Anterior cingulate cortex (tissue), 58 donors: ENCODE data around the gene REP15.
"Not testable (repeated sequence)": the region's sequence is repeated elsewhere in the genome, so short reads cannot be mapped to it uniquely, and the experiment has no call there.

ENCODE experiments used
- DNase-seq, 58 donors: peaks; one replicate each; lab custom pipeline; 2025; lab: John Stamatoyannopoulos, UW

Gene REP15, protein sequence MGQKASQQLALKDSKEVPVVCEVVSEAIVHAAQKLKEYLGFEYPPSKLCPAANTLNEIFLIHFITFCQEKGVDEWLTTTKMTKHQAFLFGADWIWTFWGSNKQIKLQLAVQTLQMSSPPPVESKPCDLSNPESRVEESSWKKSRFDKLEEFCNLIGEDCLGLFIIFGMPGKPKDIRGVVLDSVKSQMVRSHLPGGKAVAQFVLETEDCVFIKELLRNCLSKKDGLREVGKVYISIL

DNA sequence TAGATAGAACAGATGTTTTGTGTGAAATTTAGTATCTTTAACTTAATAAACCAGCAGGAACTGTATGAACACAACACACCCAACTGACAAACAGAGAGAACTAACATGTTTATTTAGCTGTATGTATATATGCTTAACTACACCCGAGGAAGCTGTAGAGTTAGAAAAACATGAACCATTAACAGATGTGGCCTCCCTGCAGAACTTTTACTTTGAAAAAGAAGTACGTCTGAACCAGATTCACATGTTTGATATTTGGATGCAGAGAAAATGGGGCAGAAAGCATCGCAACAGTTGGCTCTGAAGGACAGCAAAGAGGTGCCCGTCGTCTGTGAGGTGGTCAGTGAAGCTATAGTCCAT lies at the start of gene REP15:
REP15 (plus strand) TSS at position 155 of the 360 bp plus-strand sequence; CDS start at position 271, 116 bp downstream.
- DNase-seq, result no peak

DNA sequence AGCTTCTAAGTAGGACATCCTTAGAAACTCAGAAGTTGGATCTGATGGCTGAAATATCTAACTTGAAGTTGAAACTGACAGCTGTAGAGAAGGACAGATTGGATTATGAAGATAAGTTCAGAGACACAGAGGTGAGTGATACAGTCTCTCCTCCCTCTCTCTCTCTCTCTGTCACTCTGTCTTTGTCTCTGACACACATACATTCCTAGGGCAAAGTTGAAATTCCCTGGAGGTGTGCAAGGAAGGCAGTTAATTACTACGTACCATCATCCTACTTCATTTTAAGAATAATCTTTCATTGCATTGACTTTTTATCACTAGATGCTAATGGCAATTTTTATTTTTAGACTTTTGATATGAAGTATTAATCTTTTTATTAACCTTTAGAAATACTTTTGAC lies 46.2 kb upstream of the REP15 start:
- no peak for DNase-seq

DNA sequence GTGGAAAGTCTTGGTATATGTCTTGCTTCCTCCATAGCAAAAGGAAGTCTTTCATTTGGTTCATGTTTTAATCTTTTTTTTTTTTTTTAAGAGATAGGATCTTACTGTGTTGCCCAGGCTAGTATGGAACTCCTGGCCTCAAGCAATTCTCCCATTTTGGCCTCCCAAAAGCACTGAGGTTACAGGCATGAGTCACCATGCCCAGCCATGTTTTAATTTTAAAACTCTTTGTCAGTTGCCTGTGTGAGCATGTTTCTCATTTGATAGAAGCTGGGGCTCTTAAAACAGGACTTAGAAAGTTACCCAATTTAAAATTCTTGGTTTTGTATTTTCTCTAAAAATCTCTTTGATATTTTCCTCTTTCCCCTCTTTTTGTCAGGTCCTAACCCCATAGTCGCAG lies 45.0 kb upstream of the REP15 start:
- no peak for DNase-seq

DNA sequence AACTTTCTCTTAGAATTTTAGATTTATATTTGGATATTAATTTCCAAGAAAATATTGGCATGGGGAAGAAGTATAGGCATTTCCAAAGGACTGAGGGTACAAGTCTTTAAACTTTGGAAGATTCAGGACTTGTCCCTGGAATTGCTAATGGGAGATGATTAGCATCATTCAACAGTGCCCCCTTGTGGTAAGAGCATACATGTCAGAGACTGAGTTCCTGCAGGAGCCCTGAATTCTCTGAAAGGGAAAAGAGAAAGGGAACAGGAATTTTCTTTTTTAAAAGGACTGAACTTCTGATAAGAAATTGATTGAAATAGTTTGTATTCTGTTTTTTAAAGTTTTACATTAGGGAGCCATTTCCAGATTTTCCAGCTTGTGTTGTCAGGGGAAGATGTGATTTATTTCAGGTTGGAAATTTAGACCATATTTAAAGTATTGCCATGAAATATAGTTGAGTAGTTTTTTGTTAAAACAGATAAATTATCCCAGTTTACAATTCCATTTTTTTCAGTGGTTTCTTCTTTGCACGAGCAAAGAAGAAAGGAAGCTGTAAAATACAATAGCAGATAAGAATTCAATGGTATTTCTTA lies 44.0 kb upstream of the REP15 start:
- peak in 34 of 58 donors; percentile 0 to 82 (median 14) for DNase-seq

DNA sequence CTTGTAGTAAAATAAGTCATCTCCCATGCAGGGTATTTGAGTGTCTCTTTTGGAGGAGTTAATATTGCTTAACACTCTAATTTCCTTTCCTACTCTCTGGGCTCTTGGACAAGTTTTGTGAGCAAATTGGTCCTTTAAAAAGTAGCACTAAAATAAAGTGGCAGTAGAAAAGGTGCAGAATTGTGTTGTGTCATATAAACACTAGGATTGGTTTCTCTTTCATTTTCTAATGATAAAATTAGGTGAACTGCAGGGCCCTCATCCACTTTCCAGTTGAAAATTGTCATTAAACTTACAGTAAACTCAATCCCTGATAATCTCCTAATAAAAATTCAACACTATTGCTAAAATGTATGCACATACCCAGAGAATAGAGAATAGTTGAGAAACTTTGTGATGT lies 42.6 kb upstream of the REP15 start:
- no peak for DNase-seq

DNA sequence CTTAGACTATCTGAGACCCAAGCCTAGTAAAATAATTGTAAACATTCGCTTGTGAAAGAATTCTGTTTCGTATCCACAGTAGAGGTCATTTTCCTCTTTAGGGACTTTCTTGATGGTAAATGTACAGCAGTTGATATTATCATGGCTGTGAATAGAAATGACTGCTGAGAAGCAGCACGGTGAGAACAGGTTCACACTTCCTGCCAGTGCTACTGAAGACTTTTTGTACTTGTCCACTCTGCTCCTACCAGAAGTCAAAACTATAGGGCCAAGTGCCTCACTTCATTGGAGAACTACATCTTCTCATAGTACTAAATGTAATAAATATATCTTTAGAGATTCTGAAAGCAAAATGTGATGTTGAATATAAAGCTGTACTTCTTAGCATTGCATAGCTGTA lies 40.8 kb upstream of the REP15 start:
- DNase-seq, result not testable (repeated sequence)

DNA sequence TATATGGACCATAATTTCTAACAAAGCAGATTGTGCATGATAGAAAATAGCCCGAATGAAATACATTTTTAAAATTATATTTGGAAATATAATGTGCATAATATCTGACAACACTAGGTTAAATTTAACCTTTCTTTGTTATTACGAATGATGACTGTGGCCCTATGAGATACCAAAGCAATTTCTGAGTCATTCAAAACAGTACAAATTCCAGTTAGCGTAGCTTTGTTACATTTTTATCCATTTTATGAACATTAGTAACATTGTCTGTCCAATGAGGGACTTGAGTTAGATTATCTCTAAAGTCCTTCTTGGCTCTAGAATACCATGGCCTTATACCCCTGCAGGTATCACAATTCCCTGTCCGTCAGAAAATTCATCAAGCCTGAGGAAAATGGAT lies 39.0 kb upstream of the REP15 start:
- DNase-seq, result no peak

DNA sequence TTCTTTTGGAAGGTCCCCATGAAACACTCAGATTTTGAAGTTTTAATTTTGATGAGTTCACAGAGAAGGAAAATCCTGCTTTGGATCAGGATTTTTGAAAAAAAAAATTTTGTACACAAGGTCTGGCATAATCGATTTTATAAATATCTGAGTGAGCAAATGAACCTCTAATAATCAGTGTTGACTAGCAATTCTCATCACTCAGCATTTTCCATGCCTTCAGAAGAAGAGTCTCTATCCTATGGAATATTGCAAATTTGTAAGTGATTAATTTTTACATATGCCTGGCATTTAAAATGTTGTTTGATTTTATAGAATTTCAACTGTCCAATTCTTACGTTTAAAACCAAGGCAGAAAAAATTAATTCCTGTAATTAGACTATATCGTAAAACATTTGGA lies 30.5 kb upstream of the REP15 start:
- no peak for DNase-seq

DNA sequence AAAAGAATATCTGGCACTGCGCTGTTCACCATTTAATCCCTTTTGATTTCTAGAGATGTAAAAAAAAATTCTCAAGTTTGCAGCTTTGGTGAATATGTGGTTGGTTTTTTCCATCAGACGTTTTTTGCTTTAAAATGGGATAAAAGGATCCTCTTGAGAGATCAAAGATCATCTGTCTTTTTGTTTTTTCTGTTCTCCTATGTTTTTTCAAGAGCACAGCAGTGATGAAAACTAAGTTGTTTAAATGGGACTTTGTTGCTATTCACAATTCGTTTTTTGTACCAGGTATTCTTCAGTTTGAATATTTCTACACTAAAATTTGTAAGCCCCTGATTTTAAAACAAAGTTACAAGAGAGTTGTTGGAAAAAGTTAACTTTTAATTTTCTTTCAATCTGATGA lies 29.7 kb upstream of the REP15 start:
- DNase-seq, result no peak

DNA sequence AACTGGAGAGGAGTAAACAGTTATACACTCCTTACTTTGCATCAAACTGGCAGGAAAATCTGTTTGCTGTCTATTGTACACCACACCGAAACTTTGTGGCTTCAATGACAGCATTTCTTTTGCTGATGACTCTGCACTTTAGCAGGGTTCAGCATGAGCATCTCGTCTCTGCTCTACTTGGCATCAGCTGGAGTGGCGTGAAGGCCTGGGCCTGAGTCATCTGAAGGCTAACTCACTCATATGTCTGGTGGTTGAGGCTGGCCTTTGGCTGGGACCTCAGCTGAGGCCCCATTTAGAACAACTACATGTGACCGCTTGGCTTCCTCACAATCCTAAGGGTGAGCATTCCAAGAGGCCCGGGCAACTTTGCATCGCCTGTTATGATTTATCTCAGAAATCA lies 28.7 kb upstream of the REP15 start:
- no peak for DNase-seq

DNA sequence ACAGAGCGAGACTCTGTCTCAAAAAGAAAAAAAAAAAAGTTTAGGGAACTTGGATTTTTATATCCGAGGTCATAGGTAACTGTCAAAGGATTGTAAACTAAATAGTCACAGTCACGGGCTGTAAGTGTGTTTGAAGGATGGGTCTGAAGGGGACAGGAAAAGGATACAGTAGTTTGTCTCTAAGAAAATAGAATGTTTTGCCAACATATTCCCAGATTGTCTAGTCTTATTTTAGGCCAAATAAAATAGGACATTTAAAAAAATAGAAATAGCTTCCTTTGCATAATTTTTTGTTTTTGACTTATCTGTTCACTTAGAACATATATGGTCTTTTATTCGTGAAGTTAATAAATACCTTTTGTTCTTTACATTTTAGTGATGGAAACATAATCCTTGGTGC lies 24.2 kb upstream of the REP15 start:
- no peak for DNase-seq

DNA sequence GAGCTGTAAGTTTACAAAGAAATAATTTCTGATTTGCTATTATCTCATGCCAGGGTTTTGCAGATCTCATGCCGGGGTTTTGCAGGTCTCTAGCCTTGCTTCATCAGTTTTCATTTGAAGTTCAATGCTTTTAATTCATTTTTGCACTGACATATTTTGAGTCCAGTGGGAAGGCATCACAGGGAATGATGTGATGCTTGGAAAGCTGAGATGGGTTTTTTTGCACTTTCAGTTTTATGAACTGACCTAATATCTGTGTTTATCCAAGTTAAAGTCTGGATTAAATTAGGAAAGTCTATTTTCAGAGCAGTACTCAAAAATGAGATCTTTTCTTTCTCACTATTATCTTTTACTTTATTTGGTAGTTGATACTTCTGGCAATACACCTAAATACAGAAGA lies 23.6 kb upstream of the REP15 start:
- no peak for DNase-seq

DNA sequence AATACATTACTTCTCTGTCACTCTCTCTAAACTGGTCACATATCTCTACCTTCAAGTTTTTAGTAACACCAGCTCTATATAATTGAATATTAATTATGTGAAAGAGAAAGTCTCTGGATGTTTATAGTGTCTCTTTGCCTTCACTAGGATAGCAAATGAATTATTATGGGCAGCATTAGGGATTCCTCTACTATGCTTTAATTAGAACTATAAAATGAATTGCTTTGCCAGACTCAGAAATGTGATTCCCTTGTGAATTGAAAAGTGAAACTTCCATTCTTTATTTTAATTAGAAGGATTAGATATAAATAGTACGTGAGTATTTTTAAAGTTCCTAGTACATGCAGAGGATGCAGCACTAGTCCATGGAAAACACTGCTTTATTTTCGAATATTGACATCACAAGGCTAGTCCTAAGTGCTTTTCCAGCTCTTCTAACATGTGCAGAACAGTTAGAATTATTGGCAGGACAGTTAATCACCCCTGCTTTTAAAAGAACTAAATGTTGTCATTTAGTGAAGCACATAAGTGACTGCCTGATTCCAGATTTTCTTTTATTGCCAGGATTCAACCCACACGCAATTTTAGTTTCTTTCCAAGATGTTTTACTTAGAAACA lies 23.0 kb upstream of the REP15 start:
- DNase-seq, result no peak

DNA sequence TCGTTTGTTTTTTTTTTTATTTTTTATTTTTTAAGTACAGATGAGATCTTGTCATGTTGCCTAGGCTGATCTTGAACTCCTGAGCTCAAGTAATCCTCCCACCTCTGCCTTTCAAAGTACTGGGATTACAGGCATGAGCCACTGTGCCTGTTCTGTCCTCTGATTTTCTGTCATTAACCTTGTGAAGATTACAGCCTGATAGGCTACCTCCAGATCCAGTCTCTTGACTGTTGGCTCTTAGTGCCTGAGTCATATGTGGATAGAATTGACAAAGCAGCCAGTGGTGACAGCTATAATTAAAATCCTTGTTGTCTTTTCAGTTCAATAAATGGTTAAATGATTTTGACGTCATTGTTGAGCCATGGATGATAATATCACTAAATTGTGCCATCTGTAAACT lies 21.3 kb upstream of the REP15 start:
- DNase-seq, result no peak

DNA sequence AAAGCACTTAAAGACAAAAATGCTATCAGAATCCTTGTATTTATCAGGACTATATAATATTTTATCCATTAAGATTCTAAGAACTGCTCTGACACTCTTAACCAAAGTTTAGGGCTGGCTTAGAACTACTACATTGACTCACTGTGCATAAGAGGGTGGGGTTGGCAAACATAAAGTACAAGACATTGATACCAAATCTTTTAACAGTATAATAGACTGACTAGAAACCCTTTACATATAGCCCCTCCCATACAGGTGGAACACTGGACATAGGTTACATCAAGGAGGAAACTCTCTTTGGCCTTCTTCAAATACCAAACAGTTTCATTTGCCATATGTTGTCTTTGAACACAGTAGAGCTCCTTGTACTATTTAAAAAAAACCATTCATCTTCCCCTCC lies 15.6 kb upstream of the REP15 start:
- no peak for DNase-seq

DNA sequence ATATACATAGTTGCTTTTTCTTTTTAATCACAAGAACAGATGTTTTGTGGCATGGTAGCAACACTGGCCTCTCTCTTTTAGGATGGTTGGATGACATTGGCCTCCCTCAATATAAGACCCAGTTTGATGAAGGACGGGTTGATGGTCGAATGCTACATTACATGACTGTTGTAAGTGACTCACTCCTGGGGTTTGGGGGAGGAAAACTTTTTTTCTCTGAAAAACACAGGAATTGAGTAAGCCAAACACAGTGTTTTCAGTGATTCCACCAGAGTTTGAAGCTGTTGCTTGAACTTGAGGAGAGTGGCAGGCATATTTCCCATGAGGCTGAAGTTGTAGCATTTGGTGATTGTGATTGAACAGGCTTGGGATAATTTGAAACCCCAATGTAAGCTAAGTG lies 13.7 kb upstream of the REP15 start:
- no peak for DNase-seq

DNA sequence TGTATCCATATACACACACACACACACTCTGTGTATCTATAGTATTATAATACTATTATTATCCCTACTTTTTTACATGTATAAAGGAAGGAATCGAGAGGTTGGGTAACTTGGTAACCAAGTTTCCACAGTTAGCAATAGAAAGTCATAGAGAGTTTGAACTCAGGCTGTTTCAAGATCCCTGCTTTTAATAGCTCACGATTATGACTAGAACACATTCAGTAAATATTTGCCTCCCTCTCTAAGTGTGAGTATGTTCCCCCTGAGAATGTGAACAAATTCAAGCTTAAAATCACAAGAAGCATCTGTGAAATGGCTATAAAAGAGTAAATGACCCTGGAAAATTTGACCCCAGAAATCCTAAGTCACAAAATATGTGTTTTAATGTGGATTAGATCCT lies 11.0 kb upstream of the REP15 start:
- DNase-seq, result no peak

DNA sequence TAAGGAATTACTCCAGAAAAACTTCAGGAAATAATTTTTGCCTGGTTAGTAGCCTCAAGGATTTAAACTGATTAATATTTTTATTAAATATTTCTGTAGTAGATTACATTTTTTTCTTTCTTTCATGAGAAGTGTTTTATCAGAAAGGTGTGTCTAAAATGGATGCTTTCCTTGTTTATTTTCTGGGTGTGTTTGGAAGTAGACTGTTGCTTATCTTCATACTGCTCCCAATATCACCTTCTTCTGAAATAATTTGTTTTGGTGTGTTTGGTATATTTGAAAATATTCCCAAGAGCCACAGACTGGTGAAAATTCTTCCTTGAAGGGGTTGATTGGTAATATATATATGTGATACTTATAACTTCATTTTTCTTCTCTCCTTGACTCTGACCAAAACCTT lies 10.1 kb upstream of the REP15 start:
- no peak for DNase-seq

DNA sequence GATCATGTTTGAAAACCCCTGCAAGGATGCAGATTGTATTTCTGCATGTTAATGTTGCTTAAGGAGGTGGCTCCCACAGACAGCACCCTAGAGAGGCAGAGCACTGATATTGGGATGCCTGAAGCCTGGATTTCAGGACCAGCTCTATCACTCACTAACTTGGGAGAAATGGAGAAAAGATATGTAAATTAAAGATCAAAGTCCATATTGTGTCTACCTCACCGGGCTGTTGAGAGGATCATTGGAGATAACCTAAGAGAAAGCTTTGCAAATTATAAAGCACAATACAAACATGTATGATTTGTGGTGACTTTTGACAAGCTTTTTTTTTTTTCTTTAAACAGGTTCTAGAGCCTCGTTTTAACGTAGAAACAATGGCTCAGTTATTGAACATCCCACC lies 7.6 kb upstream of the REP15 start:
- DNase-seq, result no peak

DNA sequence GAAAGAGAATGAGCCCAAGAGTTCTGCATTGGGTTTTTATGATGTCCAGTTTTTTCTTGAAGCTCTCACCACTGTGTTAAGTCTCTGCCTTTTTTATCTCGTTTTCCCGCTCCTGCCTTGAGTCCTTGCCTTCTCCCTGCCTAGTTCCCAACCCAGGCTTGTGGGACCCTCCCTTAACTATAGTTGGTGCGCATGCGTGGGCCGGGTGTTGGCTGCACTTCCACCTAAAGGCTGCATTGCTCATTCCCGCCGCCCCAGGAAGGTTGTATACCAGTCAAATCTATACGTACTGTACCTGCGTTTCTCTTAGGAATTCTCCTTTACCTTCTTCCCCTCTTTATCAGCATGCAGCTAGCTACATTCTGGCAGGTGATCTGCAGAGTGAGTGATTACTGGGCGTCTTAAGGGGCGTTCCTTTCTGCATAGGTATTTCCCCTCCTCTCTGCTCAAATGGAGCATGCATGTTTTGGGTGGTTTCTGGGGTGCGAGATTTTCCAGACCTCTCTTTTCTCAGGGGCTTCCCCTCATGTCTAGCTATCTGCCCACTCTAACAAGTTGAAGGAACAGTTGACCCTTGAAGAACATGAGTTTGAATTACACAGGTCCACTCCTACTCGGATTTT lies 6.6 kb upstream of the REP15 start:
- DNase-seq, result no peak

DNA sequence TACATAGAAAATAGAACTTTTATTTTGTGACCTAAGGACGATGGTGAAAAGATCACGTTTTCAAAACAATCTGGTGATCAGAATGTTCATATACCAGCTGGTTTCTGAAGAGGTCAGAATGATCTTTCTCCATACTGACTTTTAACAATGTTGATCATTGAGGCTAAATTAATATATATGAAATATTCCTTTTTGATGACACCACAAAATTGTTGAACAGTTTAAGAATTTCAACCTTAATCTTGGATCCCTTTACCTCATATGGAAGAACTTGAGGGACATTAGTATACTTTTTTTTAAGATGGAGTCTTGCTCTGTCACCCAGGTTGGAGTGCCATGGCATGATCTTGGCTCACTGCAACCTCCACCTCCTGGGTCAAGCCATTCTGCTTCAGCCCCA lies 2.8 kb upstream of the REP15 start:
- DNase-seq, result no peak
